HCT116 (cell line): ENCODE results near the gene PLS3. TPM values are rescaled to one million over a fixed set of nuclear protein-coding genes. Genes with fewer than 3 reads are reported as not detected.

Experiments
- ATAC-seq: fragments of 200-7000 bp; cut with Tn5 transposase; 2 replicates; pipeline ENCODE4 v1.9.1; 2020; ENCODE audit warnings: mild to moderate bottlenecking, moderate library complexity
- BruUV-seq: library from RNA; stranded (reverse); fragments of 400-500 nt; replicated peaks from 2 replicates; lab custom pipeline; 2021; lab: Mats Ljungman, UMichigan
- CTCF ChIA-PET: fragments of 300-600 bp; sonication (Branson Sonifier 250); formaldehyde crosslinking; loops from one replicate; lab custom pipeline; 2021; ENCODE audit warnings: antibody characterized with exemption; lab: Charles Lee
- POLR2A ChIA-PET: fragments of 300-600, 350-600 bp; sonication (Branson Sonifier 250); formaldehyde crosslinking; loops from one replicate; lab custom pipeline; 2021; ENCODE audit warnings: antibody characterized with exemption; lab: Charles Lee
- RAD21 ChIA-PET, 2 experiments: fragments of 300-600 bp; sonication (Branson Sonifier 250); formaldehyde crosslinking; loops; one replicate each; lab custom pipeline; 2023; ENCODE audit warnings: low total read pairs in 2 of 2; ENCODE audit not compliant: uncharacterized antibody in 2 of 2, unreplicated experiment in 2 of 2, low non-redundant PET in 1 of 2; lab: Charles Lee
- DNase-seq: peaks from one replicate; pipeline ENCODE4 v3.0.0-alpha.2; 2010; ENCODE audit warnings: low read depth, low spot score
- H2AFZ ChIP-seq: fragments of 200-600 bp; shearing (Covaris generic), sonication (generic); 2 replicates; pipeline ENCODE4 v1.6.1; 2017; ENCODE audit warnings: low read depth, mixed run types, mixed read lengths, antibody characterized with exemption, low read length; ENCODE audit not compliant: poor library complexity, severe bottlenecking
- H3K27ac ChIP-seq: 2 replicates; pipeline ENCODE4 v1.5.1; 2012; ENCODE audit warnings: low read depth, low read length
- H3K27me3 ChIP-seq: fragments of 200-600 bp; sonication (generic); 2 replicates; pipeline ENCODE4 v1.6.1; 2016; ENCODE audit warnings: mixed run types, low read length, mixed read lengths; ENCODE audit not compliant: insufficient read depth
- H3K36me3 ChIP-seq, 2 experiments: fragments of 200-500 bp in 1 of 2; fragments of 200-600 bp in 1 of 2; sonication (Bioruptor generic) in 1 of 2; sonication (generic) in 1 of 2; 2 replicates each; pipeline versions ENCODE4 v1.5.1 to v1.6.1; 2014 to 2016; ENCODE audit warnings: low read length in 2 of 2, inconsistent platforms in 1 of 2, mixed read lengths in 1 of 2, mixed run types in 1 of 2; ENCODE audit not compliant: insufficient read depth in 2 of 2, control insufficient read depth in 1 of 2
- H3K4me1 ChIP-seq, 2 experiments: fragments of 200-600 bp in 1 of 2; sonication (generic) in 1 of 2; 2 replicates each; pipeline versions ENCODE4 v1.5.1 to v1.6.1; 2012 to 2017; ENCODE audit warnings: low read length in 2 of 2, inconsistent platforms in 1 of 2, mild to moderate bottlenecking in 1 of 2, mixed read lengths in 1 of 2, mixed run types in 1 of 2, moderate library complexity in 1 of 2; ENCODE audit not compliant: insufficient read depth in 2 of 2, control insufficient read depth in 1 of 2
- H3K4me2 ChIP-seq: fragments of 200-600 bp; sonication (generic); 2 replicates; pipeline ENCODE4 v1.6.1; 2017; ENCODE audit warnings: mixed run types, low read length, mixed read lengths
- H3K4me3 ChIP-seq, 2 experiments: fragments of 200-600 bp in 1 of 2; sonication (generic) in 1 of 2; replicated peaks in 1 of 2; 2 replicates each; pipeline ENCODE4 v1.5.1; 2011 to 2016; ENCODE audit warnings: low read length in 2 of 2, control low read depth in 1 of 2, low read depth in 1 of 2, mild to moderate bottlenecking in 1 of 2, mixed read lengths in 1 of 2, mixed run types in 1 of 2
- H3K79me2 ChIP-seq: fragments of 200-600 bp; sonication (generic); 2 replicates; pipeline ENCODE4 v1.6.1; 2017; ENCODE audit warnings: mild to moderate bottlenecking, mixed run types, low read length, moderate library complexity, mixed read lengths; ENCODE audit not compliant: insufficient read depth
- H3K9ac ChIP-seq: fragments of 200-600 bp; sonication (generic); 2 replicates; pipeline ENCODE4 v1.6.1; 2016; ENCODE audit warnings: low read length, mixed read lengths
- H3K9me2 ChIP-seq: fragments of 200-600 bp; sonication (generic), shearing (Covaris generic); 2 replicates; pipeline ENCODE4 v1.6.1; 2017; ENCODE audit warnings: mixed run types, mild to moderate bottlenecking, moderate library complexity; ENCODE audit not compliant: insufficient read depth
- H3K9me3 ChIP-seq, 2 experiments: fragments of 200-500 bp in 1 of 2; fragments of 200-600 bp in 1 of 2; sonication (Bioruptor generic) in 1 of 2; sonication (generic) in 1 of 2; 2 replicates each; pipeline ENCODE4 v1.6.1; 2014 to 2017; ENCODE audit warnings: low read length in 2 of 2, mixed read lengths in 2 of 2, inconsistent platforms in 1 of 2, low read depth in 1 of 2, mild to moderate bottlenecking in 1 of 2, mixed run types in 1 of 2, moderate library complexity in 1 of 2; ENCODE audit not compliant: control insufficient read depth in 1 of 2, insufficient read depth in 1 of 2
- H4K20me1 ChIP-seq: fragments of 200-600 bp; sonication (generic), shearing (Covaris generic); 2 replicates; pipeline ENCODE4 v1.6.1; 2017; ENCODE audit warnings: mixed run types, mild to moderate bottlenecking, moderate library complexity; ENCODE audit not compliant: insufficient read depth
- EGR1 ChIP-seq: IDR thresholded peaks from 2 replicates; pipeline ENCODE4 v1.6.1; 2012; ENCODE audit warnings: low read depth
- MAX ChIP-seq: IDR thresholded peaks from 2 replicates; pipeline ENCODE4 v1.6.1; 2012
- RAD21 ChIP-seq: IDR thresholded peaks from 2 replicates; pipeline ENCODE4 v1.6.1; 2012; ENCODE audit warnings: low read depth, mild to moderate bottlenecking
- SP1 ChIP-seq: IDR thresholded peaks from 2 replicates; pipeline ENCODE4 v1.6.1; 2012; ENCODE audit warnings: low read depth
- YY1 ChIP-seq: IDR thresholded peaks from 2 replicates; pipeline ENCODE4 v1.6.1; 2011; ENCODE audit warnings: low read length, low read depth, moderate library complexity, mild to moderate bottlenecking; ENCODE audit not compliant: insufficient replicate concordance; ENCODE audit errors: extremely low read depth
- ZNF274 ChIP-seq: fragments of 200-500 bp; sonication (Bioruptor generic); IDR thresholded peaks from 2 replicates; pipeline ENCODE4 v1.6.1; 2014; ENCODE audit warnings: mild to moderate bottlenecking, low read depth, low read length, inconsistent platforms
- intact Hi-C: fragments of 100-400 bp; cut with micrococcal nuclease; formaldehyde crosslinking; loops from 2 replicates; pipeline ENCODE4 v1.10.0; 2022
- total RNA-seq: library from RNA; stranded (reverse); gene quantifications from one replicate; pipeline ENCODE4 v1.2.1, GENCODE V29; 2021; ENCODE audit not compliant: unreplicated experiment
- TF ChIP-seq, protein P1 (sequence below), 3 experiments: fragments of 200-600 bp in 1 of 3; sonication (generic) in 1 of 3; IDR thresholded peaks in 2 of 3; conservative IDR thresholded peaks in 1 of 3; 2 replicates each; pipeline ENCODE4 v1.5.1; 2012 to 2017; ENCODE audit warnings: low read depth in 2 of 3, low read length in 2 of 3, antibody characterized with exemption in 1 of 3, borderline replicate concordance in 1 of 3, control low read depth in 1 of 3, mild to moderate bottlenecking in 1 of 3, mixed read lengths in 1 of 3, mixed run types in 1 of 3, moderate library complexity in 1 of 3; ENCODE audit not compliant: insufficient read depth in 1 of 3
- TF ChIP-seq, protein P2 (sequence below): IDR thresholded peaks from 2 replicates; pipeline ENCODE4 v1.6.1; 2012

Gene PLS3
- total RNA-seq, 1 experiment from 2014 or later = 50.8 TPM

DNA sequence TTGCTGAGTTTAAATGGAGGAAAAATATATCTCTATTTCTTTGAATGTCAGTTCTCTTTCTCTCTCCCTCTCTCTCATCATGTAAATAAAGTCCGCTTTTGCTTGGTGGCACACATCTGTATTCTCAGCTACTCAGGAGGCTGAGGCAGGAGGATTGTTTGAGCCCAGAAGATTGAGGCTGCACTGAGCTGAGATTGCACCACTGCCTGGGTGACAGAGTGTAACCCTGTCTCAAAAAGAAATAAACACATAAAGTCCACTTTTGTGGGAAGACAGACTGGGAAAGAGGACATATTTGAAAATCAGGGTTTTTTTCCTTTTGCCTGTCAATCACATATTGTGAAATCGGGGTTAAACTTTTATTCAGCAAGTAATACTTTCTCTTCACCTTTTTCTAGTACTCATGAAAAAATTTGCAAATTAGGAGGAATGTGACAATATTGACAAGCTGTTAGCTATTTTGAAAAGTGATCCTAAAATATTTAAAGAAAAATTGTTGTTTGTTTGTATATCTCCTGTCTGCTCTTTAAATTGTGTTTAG, 42.6 kb downstream of the PLS3 start:
- DNase-seq (no peak), ATAC-seq (no peak)
- no peaks in the 10 kb centered on the region for H3K9me2 ChIP-seq
- H3K4me1 ChIP-seq = no peaks in the 10 kb centered on the region
- H3K27ac ChIP-seq = no peak overlapping the region
- no peak overlapping the region for H3K4me2 ChIP-seq
- ChIA-PET POLR2A (no interaction called here), RAD21 (no interaction called here), CTCF (no interaction called here)
- no peaks in the 10 kb centered on the region for H3K79me2 ChIP-seq
- no peaks in the 10 kb centered on the region for H3K9me3 ChIP-seq
- no peaks in the 10 kb centered on the region for H4K20me1 ChIP-seq
- no TSS peak for BruUV-seq
- intact Hi-C loops = no loop called here
- H3K36me3 ChIP-seq = no peaks in the 10 kb centered on the region
- H3K4me3 ChIP-seq = no peak overlapping the region
- no peak for TF ChIP-seq MAX
- no peak for TF ChIP-seq YY1
- TF ChIP-seq RAD21 = no peak
- TF ChIP-seq ZNF274 = no peak
- TF ChIP-seq SP1 = no peak
- TF ChIP-seq, protein P1, sequence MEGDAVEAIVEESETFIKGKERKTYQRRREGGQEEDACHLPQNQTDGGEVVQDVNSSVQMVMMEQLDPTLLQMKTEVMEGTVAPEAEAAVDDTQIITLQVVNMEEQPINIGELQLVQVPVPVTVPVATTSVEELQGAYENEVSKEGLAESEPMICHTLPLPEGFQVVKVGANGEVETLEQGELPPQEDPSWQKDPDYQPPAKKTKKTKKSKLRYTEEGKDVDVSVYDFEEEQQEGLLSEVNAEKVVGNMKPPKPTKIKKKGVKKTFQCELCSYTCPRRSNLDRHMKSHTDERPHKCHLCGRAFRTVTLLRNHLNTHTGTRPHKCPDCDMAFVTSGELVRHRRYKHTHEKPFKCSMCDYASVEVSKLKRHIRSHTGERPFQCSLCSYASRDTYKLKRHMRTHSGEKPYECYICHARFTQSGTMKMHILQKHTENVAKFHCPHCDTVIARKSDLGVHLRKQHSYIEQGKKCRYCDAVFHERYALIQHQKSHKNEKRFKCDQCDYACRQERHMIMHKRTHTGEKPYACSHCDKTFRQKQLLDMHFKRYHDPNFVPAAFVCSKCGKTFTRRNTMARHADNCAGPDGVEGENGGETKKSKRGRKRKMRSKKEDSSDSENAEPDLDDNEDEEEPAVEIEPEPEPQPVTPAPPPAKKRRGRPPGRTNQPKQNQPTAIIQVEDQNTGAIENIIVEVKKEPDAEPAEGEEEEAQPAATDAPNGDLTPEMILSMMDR (IDR thresholded peaks at IDR 0.05 in 2 of 3, conservative IDR thresholded peaks at IDR 0.05 in 1 of 3; ENCODE audit: borderline replicate concordance in 1 of 3, insufficient read depth in 1 of 3, low read depth in 2 of 3, low read length in 2 of 3) = no peak
- TF ChIP-seq, protein P2, sequence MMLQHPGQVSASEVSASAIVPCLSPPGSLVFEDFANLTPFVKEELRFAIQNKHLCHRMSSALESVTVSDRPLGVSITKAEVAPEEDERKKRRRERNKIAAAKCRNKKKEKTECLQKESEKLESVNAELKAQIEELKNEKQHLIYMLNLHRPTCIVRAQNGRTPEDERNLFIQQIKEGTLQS = no peak
- TF ChIP-seq EGR1 = no peak
- H2AFZ ChIP-seq = no peak overlapping the region
- H3K9ac ChIP-seq = no peak overlapping the region
- H3K27me3 ChIP-seq = no peaks in the 10 kb centered on the region
